EH (cell line): ENCODE results near the gene TBX15.

Source experiments
- DNase-seq: peaks from one replicate; pipeline ENCODE4 v3.0.0-alpha.2; 2015; ENCODE audit warnings: low read depth

TBX15 gene

DNA sequence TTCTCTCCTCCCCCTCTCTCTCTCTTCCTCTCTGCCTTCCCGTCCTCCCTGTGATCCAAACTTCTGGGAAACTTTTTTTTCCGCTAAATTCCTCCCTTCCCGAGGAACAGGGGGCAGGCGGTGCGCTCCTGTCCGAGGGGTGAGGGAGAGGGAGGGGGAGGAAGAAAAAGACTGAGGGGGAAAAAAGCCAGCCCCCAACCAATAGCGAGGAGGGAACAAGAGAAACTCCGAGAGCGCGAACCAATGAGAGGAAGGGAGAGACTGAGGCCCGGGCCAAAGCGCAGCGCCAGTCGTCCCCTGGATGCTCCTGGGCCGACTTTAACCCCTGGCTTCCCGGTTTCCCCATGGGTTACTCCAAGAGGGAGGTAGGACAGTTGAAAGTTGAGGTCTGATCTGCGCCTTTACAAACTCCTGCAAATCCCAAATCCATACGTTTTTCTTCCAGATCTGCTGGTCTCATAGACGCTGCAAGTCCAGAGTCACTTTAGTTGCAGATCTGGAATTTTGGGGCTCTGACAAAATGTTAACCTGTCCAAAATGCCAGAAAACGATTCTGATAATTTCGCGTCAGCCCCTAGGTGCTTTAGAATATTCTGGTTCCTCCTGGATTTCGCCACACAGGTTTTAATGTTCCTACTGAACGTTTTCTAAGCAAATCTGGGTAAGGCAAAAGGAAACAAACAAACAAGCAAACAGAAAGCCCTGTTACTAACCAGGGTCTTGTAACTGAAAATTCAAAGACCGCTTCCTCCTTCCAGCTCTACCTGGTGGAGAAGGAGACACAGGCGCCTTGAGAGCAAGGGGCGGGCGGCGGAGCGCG, at the start of gene TBX15:
Gene TBX15, minus strand, starts transcription at position 158 of the 820 bp plus-strand sequence. CDS start 548 bp downstream, outside the sequence.
- no peak for DNase-seq

DNA sequence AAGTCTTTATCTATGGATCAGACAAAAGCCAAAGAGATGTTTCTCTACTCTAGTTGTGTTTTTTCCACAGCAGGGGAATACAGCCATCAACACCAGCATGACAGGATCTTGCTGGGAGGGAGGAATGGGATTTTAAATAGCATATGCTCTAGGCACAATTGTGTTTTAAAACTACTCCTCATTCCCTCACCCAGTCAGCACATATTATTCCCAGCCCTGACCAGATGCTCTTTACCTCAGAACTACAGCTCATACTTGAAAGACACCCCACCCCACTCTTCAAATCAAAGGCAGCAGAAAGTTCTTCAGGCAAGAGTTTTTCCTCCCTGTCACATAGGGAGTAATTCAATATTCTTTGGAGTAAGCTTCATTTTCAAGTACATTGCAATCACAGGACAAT, 46.2 kb upstream of the TBX15 start:
- DNase-seq, result no peak

DNA sequence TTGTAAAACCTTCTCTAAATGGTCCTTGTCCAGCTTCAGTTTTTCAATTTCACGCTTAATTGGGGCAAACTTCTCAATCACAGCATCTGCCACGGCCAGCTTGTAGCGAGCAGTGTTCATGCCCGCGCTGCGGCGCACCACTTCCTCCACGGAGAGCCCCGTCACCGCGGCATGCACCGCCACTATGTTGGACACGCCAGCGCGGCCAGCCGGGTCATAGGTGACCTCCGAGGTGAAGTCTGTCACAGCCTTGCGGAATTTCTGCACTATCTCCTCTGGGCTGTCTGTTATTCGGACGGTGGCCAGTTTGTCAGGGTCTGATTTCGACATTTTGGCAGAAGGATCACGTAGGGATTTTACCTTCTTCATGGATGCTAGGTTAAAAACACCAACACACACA, 44.8 kb upstream of the TBX15 start:
- DNase-seq, result no peak

DNA sequence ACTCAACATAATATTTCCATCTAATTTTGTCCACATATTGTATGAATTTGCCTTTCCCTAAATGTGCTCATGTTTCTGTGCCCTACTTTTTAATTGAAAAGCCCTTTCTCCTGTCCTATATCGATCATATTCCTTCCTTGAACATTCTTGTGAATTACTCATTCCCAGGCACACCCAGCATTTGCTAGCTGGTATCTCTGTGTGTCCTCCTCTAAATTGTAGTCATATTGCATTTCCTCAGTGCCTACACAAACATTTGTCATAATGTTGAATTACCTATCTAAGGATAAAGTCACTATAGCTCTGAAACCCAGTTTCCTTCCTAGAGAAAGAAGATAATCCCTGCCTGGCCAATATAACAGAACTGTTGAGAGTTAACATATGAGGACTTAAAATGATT, 39.6 kb upstream of the TBX15 start:
- DNase-seq, result no peak

DNA sequence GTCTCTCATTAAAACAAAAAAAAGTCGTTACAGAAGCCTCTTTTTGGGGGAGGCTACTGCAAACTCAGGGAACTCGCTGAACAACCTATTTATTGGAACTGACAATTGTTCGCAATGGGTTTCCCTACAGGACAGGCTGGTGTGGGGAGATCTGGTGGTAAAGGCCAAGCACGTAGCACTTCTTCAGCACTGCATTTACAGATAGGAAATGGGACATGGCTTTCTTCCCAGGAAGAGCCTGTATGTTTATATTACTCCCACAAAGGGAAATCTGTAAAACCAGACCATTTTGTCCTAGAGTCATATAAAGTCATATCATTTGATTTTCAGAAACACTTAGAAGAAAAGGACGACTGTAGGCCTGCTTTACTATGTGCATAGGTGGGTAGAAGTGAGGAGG, 38.8 kb upstream of the TBX15 start:
- DNase-seq, result peak; percentile 64

DNA sequence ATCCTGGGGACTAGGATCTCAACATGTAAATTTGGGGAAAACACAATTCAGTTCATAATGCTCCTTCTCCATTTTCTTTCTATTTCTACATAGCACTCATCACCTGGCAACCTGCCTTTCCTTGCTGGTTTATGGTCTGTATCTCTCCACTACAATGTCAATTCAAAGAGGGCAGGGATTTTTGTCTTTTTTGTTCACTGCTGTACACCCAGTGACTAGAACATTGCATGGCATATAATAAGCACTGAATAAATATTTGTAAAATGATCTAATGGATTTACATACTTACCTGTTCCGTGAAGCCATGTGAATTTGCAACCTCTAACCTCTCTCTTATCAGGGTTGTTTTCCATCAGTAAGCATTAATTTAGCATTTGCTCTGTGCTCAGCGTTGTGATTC, 27.4 kb upstream of the TBX15 start:
- no peak for DNase-seq

DNA sequence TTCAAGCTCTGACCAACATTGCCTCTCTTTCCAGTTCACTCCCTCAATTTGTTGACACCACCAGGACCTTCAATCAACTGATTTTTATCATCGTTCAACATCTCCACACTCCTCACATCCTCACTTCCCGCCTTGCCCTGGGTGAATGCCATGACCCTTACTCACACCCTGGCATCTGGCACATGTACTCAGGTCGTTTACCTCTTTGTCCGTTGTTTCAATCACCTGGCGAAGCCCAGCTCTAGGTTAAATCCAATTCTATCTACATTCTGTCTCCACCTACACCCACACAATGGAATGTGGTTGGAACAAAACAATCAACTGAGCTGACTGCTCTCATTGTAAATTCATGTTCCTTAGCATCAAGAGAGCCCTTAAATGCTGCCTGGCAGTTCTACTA, 24.2 kb upstream of the TBX15 start:
- no peak for DNase-seq

DNA sequence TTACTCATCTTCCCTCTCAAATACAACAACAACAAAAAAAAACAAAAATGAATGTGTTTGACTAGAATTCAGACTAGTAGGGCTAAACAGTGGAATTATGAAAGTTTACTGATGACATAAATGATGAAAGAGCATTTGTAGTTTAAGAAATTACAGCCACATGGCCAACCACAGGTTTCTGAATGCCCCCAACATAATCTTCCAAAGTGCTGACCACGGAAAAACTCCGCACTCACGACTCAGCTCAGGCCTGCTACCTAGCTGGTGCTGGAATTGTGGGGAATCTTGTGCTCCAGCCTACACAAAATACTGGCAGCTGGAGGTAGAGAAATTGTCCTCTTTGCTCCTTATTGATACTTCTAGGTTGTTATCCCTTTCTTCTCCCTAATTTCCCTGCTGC, 23.6 kb upstream of the TBX15 start:
- DNase-seq, result no peak

DNA sequence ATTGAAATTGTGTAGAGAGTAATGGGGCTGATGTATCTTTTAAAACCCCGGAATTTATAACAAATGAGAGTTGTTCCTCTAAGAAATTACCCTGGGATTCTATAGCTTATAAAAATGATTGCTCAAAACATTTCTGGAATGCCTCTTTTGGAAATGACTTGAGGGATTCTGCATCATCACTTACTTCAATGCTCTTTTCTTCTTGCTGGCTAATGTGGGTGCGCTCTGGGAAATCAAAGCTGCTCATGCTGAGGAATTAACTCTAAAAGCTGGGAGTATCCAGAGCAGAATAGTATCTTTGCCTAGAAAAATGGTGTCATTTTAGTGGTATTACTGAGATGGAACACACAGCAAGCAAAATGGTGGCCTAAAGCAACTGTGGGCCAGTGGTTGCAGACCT, 23.0 kb upstream of the TBX15 start:
- DNase-seq, result peak; percentile 11

DNA sequence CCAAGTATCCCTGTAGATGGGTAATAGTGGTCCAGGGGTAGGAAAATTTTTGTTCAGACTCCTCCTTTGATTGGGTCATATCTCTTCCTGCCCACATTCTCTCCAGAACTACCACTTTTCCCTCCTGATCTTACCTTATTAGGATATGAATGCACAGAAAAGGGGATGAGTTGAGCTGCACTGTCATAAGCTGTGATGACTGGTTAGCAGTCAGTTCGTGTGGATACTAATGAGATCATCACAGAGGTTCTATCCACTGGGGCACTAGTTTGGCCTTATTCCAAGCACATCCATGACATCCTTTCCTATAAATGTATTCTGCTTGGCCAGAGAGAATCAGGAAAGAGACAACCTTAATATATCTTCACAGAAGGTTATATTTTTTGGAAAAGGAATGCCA, 22.1 kb upstream of the TBX15 start:
- DNase-seq, result peak; percentile 73

DNA sequence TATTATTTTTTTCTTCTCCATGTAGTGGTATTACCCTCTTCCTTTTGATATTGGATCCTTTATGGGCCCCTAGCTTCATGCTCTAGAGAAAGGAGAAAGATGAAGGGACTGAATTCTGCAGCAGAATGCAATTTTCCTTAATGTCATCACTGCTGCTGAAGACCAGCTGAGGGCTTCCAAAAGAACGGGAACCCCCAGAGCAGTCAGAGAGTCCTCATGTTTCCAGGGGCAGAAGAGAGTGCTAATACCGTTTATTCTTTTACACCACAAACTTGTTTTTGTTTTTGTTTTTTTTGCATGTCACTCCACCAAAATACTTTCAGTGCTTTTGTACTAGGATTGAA, 21.1 kb upstream of the TBX15 start:
- DNase-seq, result no peak

DNA sequence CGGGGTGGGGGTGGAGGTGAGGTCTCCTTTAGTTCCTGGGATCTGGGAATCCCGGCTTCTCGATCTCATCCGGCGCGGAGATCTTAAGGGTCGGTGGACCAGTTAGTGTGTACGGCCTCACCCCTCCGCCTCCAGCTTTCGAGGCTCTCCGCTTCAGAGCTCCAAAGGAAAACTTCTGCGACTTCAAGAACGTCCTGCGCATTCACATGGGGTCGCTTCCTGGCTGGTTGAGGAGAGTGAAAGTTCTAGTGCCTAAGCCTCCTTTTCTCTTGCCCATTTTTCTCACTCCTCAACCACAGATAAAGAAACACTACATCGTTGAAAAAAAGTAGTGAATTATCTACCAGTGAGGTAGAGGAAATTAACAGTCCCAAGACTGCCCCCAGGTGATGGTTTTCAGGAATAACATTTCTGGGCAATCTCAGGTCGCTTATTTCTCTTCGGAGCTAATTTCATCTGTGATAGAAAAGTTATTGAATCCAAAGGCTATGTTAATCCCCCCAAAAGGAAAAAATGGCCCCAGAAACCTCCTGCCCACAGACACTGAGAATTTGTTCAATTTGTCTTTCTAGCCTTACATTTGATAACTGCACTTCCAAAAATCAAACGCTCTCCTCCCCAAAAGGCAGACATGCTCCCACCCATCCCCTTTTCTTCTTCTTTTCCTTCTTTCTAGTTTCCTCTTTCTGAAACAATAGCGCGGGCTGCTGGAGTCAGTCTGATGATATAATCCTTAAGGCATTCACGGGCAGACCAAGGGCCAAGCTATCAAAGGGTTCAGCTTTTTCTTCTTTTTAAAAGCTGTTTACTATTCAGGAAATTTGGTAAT, 20.6 kb upstream of the TBX15 start:
- peak; percentile 71 for DNase-seq

DNA sequence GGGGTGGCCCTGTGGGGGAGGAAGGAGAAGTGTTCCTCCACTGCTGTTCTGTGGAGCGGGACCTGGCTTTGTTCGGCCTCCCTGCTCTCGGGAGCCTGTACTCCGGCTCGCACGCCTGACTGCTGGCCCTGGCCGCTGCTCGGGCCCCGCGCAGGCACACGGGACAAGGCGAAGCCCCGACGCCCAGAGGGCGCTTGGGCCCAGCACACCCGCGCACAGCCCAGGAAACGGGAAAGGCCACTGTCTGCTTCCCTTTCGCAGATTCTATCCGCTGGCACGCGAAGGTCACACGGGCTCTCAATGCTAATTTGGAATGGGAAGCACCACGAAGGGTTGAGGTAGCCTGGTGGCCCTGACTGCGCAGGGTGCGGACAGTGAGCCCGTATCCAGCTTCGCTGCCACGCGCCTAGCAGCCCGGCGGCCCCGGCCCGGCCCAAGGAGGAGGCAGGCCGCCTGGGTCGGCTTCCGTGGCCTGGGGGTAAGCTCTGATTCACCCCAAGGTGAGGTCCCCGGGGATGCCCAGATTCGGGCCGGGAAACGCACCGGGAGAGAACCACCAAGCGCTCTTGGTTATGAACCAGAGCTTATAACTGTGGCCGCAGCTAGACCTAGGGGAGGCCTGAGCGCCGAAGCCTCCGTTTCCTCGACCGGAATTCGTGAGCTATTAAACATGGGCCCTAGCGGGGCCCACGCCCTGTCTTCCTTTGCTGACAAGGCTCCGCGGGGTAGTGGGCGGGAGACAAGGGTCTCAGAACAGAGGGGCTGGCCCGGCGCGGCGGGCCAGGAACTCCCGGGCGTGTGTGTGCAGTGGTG, 19.7 kb upstream of the TBX15 start:
- no peak for DNase-seq

DNA sequence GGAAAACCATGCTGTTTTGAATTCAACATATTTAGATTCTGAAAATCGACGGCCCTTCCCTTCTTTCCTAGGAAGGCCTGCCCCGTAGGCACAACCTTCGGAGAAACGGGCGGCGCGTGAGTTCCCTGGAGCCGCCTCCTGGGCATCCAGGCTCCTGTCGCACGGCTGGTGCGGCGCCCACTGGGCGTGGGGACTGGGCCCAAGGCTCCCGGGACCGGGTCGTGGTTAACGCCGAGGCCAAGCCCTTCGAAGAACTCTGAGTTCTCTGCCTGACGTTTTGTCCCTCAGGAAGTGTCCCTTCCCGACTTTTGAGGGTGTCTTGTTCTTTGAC, 19.2 kb upstream of the TBX15 start:
- DNase-seq, result no peak

DNA sequence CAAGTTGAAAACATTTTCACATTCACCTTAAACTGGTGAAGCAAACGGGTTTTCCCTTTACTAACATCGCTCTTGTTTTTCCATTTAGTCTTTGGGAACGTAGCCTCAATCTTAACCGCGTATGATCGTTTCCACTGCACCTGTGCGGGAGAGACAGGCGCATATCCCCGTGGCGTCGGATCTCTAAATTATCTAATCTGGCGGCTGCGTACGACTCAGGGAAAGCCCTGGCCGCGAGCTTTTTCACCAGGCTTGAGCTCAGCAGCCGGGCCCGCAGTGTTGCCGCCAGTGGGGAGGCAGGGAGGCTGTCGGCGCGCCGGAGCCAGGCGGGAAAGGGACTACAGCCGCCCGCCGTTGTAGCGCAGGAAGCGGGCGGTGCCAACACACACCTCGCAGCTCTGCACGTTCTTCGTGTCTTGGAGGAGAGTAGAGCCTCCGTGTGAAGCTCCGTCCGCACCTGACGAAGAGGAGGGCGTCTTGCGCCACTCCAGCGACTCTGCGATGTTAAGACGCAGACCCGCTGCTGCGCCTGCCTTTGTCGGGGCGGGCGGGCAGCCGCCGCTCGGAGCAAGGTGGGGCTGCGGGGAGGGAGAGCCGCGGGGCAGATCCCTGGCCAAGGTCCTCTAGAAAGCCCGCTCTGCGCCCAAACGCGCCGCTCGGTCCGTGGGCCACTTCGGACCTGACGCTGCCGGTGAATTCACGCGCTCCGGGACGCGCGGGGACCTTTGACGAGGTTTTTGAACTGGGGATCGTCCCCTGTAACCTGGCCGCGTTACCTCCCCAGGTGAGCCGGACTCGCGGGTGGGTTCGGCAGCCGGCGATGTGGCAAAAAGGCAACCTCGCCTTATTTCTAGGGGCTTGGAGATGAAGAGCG, 18.5 kb upstream of the TBX15 start:
- no peak for DNase-seq

DNA sequence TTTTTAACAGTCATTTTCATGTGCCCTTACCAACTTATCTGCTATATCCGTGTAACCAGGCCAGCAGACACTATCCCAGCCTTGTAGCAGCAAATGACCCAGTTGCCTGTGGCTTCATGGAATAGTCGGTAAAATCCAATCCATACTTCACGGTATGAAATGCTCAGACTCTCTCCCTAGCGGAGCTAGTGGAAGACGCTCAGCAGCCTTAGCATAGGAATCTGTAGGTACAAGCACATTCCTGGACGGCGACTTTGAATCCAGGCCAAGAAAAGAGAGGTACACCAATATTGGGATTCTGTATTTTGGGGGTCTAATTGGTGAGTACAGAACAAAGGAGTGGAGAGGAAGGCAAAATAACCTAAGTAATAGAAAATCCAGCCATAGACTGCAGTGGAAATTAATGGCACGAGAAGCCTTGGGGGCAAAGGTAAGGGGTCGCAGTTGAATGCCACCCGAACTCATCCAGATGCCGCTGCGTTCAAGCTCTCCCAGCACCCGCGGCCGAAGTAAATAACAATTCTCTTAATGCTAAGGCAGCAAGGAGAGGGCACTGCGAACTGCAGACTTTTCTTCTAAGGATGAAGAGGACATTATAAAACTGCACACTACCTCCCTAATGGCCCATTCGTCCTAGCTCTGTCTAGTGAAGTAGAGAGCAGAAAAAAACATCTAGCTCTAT, 17.7 kb upstream of the TBX15 start:
- no peak for DNase-seq

DNA sequence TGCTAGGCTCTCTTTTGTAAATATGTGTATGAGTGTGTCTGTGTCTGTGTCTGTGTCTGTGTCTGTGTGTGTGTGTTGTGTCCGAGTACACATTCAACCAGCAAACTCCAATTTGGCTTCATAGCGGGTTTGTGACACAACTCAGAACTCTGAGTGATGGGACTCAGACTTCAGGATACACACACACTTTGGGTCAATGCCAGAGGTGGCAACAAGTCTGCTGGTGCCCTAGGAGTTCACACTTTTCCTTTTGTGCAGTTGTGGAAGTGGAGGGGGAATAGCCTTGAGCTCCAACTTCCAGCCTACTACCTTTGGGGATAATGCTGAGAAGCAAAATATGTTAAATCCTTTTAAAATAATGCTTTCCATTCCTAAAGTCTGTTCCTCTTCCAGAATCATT, 16.6 kb upstream of the TBX15 start:
- no peak for DNase-seq

DNA sequence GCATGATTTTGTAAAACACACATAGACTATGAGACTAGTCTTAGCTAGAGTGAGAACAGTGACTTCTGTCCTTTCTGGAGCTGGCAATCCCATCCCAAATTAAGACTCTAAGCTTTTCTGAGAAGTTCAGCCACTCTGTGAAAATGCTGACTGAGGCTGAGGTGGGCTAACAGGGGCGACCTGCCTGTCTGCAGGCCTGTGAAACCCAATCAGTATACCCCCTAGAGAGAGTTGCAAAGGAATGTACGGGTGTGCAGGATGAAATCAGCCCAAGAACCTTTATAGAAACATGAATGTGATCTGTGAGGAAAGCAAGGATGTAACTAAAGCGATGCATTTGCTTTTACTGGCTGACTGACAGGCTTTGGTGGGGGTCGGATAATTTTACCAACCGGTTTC, 16.0 kb upstream of the TBX15 start:
- DNase-seq, result no peak

DNA sequence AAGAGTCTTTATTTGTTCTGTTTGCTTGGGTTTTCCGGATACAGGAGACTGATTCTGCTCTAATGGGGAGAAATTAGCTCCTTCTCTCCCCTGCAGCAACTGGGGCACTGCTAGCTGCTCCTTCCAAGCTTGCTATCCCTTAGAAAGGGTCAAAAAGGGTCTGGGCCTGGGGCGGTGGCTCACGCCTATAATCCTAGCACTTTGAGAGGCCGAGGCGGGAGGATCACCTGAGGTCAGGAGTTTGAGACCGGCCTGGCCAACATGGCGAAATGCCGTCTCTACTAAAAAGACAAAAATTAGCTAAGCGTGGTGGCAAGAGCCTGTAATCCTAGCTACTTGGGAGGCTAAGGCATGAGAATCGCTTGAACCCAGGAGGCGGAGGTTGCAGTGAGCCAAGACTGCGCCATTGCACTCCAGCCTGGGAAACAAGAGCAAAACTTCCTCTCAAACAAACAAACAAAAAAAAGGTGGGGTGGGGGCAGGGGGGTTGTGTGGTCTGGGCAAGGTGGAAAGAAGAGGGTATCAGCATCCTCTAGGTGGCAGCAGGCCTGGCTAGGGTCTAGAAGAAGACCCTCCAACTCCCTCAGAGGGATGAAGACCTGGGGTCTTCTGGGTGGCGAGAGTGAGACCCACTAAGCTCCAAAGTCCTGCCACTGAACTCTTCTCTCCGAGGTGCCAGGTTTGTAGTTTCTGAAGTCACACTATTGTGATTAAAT, 15.4 kb upstream of the TBX15 start:
- DNase-seq, result no peak

DNA sequence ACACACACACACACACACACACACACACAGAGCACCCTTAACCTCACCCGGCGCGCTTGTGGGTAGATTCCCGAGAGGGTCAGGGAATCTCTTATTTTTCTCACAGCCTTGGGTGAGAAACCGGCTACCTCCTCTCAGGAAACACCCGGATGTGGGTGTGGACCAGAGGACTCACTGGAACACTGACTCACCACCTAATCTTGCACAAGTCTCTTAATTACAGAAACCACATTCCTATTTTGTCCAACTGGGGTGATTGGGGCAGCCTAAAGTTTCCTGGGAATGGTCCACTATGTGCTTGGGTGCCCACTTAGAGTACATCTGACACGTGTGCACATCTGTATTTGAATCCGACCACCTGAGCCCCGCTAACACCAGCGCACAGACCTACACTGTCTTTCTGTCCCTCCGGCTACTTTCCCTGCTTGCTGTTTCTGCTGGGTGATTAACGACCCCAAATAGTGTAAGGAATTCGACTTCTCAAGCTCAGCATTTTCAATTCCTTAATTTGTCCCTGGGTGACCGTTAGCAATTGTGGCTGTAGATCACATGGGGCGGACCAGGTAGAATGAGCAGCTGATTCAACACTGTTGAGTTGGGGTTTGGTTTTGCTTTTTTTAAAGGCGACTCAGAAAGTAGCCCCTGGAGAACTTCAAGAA, 14.0 kb upstream of the TBX15 start:
- peak; percentile 90 for DNase-seq
